Aorta (tissue), 5 donors: ENCODE results near the gene PTBP3. TPM values are rescaled to one million over a fixed set of nuclear protein-coding genes. Genes with fewer than 3 reads are reported as not detected.

Experiments
- ATAC-seq: fragments of 200-7000 bp; cut with Tn5 transposase; one replicate; pipeline ENCODE4 v1.9.1; 2022; ENCODE audit warnings: moderate library complexity; ENCODE audit not compliant: low FRiP score
- DNase-seq, 2 donors: peaks; one replicate each; pipeline ENCODE4 v3.0.0-alpha.2; 2020
- H3K27ac ChIP-seq, 2 donors: one replicate each; pipeline ENCODE4 v1.5.1; 2013; ENCODE audit warnings: low read length in 2 of 2, mild to moderate bottlenecking in 2 of 2, moderate library complexity in 2 of 2, control low read depth in 1 of 2, inconsistent platforms in 1 of 2, low read depth in 1 of 2
- H3K27me3 ChIP-seq, 2 donors: one replicate each; pipeline ENCODE4 v1.6.1; 2013; ENCODE audit warnings: control low read depth in 1 of 2, low read length in 1 of 2, mild to moderate bottlenecking in 1 of 2, moderate library complexity in 1 of 2; ENCODE audit not compliant: insufficient read depth in 2 of 2, control insufficient read depth in 1 of 2
- H3K36me3 ChIP-seq, 2 donors: one replicate each; pipeline ENCODE4 v1.6.1; 2013; ENCODE audit warnings: control low read depth in 1 of 2, low read length in 1 of 2, mild to moderate bottlenecking in 1 of 2; ENCODE audit not compliant: insufficient read depth in 2 of 2, control insufficient read depth in 1 of 2
- H3K4me1 ChIP-seq, 2 donors: one replicate each; pipeline ENCODE4 v1.6.1; 2013; ENCODE audit warnings: low read length in 2 of 2, control low read depth in 1 of 2, mild to moderate bottlenecking in 1 of 2, moderate library complexity in 1 of 2; ENCODE audit not compliant: insufficient read depth in 2 of 2, control insufficient read depth in 1 of 2
- H3K4me3 ChIP-seq, 2 donors: one replicate each; pipeline ENCODE4 v1.5.1; 2013; ENCODE audit warnings: low read length in 2 of 2, control low read depth in 1 of 2, mild to moderate bottlenecking in 1 of 2
- H3K9me3 ChIP-seq: one replicate; pipeline ENCODE4 v1.6.1; 2013; ENCODE audit warnings: mild to moderate bottlenecking, low read length; ENCODE audit not compliant: control insufficient read depth
- WGBS, 2 donors: extraction: QIAGEN DNeasy Blood & Tissue Kit; methylation state at CpG; one replicate each; pipeline ENCODE4 v1.1.7; 2013; 5-methylcytosine and 5-hydroxymethylcytosine counted together
- intact Hi-C, 2 donors: fragments of 100-400 bp; cut with DNase I; formaldehyde crosslinking; loops; one replicate each; pipeline versions ENCODE4 v1.14.2 to v1.15.0; 2022
- polyA plus RNA-seq, 2 donors: library from polyadenylated mRNA; stranded (reverse); fragments of 200-250 nt; gene quantifications; one replicate each; pipeline ENCODE4 v1.2.3, GENCODE V29; 2013
- total RNA-seq, 2 donors: library from RNA; stranded (reverse); fragmentation: NEBNext Ultra II Directional; extraction: Animal tissue kit (Norgen Biotek cat#: 25700); gene quantifications; one replicate each; pipeline ENCODE4 v1.2.1, GENCODE V29; 2021
- donor health status: healthy with polysubstance abuse.
- donor health status: Bipolar disorder and iron deficiency.
- donor health status: DM: no; HTN: no; CAD: no.
- donor health status: DM: no; HTN: no; CAD: no.
- donor health status: DM: yes; HTN: yes; CAD: no.

PTBP3 gene
- total and polyA plus RNA-seq, 4 donors = 5.2 to 74.1 (median 26.3) TPM

DNA sequence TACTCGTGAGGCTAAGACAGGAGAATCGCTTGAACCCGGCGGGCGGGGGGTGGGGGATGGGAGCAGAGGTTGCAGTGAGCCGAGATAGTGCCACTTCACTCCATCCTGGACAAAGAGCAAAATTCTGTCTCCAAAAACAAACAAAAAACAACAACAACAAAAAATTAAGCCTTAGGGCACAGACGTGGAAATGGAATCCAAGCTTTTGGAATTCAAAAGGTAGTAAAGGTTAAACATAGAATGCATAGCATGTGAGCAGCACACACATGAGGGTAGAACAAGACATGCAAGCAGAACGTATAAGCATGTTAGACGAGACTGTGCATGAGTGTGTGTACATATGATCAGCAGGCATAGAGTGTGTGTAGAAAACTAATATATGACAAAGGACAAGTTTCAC is 68.0 kb downstream of the PTBP3 start:
- H3K27me3 ChIP-seq = no peaks in the 10 kb centered on the region

DNA sequence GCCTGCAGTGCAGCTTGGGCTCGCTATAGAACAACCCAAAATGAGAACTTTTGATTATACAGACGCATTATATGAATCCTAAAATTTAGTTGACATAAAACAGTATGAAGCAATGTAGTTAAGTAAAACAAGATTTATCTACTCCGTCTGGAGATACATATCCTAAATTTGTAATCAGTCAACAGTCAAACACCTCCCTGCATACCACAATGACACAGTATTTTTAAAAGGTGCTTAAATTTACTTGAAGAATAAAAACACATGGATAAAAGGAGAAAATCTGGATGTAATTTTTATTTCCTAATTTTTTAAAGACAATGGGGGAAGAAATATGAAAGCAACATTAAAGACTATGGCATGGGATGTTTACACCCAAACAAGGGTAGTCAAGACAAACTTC is 70.8 kb downstream of the PTBP3 start:
- Histone ChIP-seq H3K4me3 (no peak overlapping the region), H3K27ac (no peak overlapping the region), H3K36me3 (no peaks in the 10 kb centered on the region), H3K27me3 (no peaks in the 10 kb centered on the region), H3K4me1 (no peaks in the 10 kb centered on the region), H3K9me3 (no peaks in the 10 kb centered on the region)
- intact Hi-C loops = no loop called here
- ATAC-seq (no peak), DNase-seq (no peak)
- WGBS, 2 donors = 92 to 93% methylated on average over 3 of the region's 3 CpGs

More for the DNA sequence above, 68.0 kb downstream of the PTBP3 start:
- WGBS, 2 donors = 92 to 95% methylated on average over 9 of the region's 9 CpGs
- Histone ChIP-seq H3K27ac (no peak overlapping the region), H3K9me3 (no peaks in the 10 kb centered on the region), H3K36me3 (no peaks in the 10 kb centered on the region), H3K4me1 (no peaks in the 10 kb centered on the region), H3K4me3 (no peak overlapping the region)
- intact Hi-C loops = no loop called here
- ATAC-seq (no peak), DNase-seq (no peak)

DNA sequence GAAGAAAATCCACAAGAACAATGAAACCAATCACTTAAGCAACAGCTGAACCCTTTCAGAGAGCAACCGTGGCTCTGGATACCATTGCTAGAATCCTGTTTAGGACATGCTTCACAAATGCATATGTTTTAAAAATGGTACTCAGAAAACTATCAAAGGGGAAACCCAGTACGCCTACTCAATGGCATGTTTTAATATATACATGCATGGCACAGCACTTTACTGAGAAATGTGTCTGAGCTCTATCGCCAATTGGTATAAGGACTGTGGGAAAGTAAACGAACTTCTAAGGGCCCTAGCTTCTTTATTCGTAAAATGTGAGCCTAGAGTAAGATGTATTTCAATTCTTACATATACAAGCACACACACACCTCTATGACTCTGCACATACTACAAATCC is 72.3 kb downstream of the PTBP3 start:
- 92 to 93% methylated on average over 5 of the region's 5 CpGs for WGBS, 2 donors
- no peak overlapping the region for H3K27ac ChIP-seq
- intact Hi-C loops = no loop called here

DNA sequence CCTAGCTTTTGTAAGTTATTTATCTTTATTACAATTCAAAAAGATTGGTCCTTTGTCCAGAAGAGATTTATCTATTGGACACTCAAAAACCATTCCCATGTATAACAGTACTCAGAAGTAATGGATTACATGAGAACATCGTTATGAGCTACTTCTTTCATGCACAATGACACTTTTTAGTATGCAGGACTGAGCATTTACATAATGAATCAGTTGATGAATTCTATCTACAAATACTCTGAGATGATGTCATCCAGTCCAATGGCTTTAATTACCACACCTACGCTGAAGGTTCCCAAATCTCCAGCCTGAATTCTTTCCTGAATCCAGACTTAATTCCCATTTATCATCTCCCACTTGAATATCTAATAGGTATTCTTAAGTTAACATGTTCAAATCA is 75.3 kb downstream of the PTBP3 start:
- 96 to 97% methylated on average over 2 of the region's 2 CpGs for WGBS, 2 donors
- H3K27me3 ChIP-seq = no peaks in the 10 kb centered on the region
- H3K27ac ChIP-seq = no peak overlapping the region
- no peaks in the 10 kb centered on the region for H3K9me3 ChIP-seq
- ATAC-seq (no peak), DNase-seq (no peak)
- intact Hi-C loops = no loop called here
- no peak overlapping the region for H3K4me3 ChIP-seq
- H3K36me3 ChIP-seq = no peaks in the 10 kb centered on the region
- no peaks in the 10 kb centered on the region for H3K4me1 ChIP-seq

More for the DNA sequence above, 72.3 kb downstream of the PTBP3 start:
- Histone ChIP-seq H3K4me1 (no peaks in the 10 kb centered on the region), H3K4me3 (no peak overlapping the region), H3K27me3 (no peaks in the 10 kb centered on the region), H3K9me3 (no peaks in the 10 kb centered on the region), H3K36me3 (no peaks in the 10 kb centered on the region)
- no peak for DNase-seq
- no peak for ATAC-seq

DNA sequence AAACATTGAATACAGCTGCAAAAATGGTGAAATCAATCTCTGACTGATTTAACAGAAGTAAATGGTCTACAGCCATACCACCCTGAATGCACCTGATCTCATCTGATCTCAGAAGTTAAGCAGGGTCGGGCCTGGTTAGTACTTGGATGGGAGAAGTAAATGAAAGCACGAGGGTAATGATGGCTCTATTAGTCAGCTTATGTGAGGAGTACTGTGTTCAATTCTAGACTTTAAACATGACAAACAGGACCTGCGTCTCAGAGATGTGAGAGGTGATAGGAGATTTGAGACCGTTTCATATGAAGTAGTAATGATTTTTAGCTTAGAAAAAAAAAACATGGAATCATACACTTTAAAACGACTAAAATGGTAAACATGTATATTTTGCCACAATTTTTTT is 81.2 kb downstream of the PTBP3 start:
- Histone ChIP-seq H3K27me3 (no peaks in the 10 kb centered on the region), H3K4me3 (no peak overlapping the region), H3K36me3 (no peaks in the 10 kb centered on the region), H3K4me1 (no peaks in the 10 kb centered on the region), H3K27ac (no peak overlapping the region), H3K9me3 (no peaks in the 10 kb centered on the region)
- ATAC-seq (no peak), DNase-seq (no peak)
- 84 to 86% methylated on average over 5 of the region's 5 CpGs for WGBS, 2 donors
- intact Hi-C loops = no loop called here

DNA sequence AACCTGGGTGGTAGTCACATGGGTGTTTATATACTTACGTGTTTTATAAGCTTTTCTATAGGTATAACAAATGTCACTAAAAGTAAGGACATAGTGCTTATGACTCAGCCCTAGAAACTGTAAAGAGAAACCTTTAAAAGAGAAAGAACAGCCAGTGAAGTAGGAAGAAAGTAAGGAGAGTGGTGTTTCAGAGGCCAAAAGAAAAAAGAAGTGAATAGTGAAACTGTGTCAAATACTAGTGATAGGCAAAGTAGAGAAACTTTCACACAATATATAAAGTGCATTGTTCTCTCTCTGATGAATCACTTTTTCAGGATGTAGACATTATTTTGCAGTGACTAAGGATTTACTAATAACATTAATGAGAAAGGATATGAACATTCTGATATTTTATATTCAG is 84.1 kb downstream of the PTBP3 start:
- DNase-seq (no peak), ATAC-seq (no peak)
- 97 to 98% methylated on average over 1 of the region's 1 CpG for WGBS, 2 donors

DNA sequence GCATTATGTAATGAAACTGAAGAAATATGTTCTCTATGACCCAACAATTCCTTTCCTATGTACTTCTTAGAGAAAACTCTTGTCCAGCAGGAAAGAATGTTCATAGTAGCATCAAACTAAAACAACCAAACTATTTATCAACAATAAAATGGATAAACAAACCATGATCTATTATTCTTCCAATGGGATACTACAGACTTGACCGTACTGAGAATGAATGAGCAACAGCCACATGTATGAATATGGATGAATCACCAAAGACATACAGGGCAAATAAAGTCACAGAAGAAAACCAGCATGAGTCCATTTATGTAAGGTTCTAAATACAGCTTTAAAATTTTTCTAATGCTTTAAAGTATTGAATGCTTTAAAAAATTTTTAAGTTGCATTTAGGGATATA is 84.7 kb downstream of the PTBP3 start:
- Histone ChIP-seq H3K9me3 (no peaks in the 10 kb centered on the region), H3K4me3 (no peak overlapping the region), H3K4me1 (no peaks in the 10 kb centered on the region), H3K36me3 (no peaks in the 10 kb centered on the region), H3K27ac (no peak overlapping the region), H3K27me3 (no peaks in the 10 kb centered on the region)
- DNase-seq (no peak), ATAC-seq (no peak)
- WGBS, 2 donors = 87 to 92% methylated on average over 1 of the region's 1 CpG
- intact Hi-C loops = no loop called here

More for the DNA sequence above, 84.1 kb downstream of the PTBP3 start:
- H3K36me3 ChIP-seq = no peaks in the 10 kb centered on the region
- no peak overlapping the region for H3K27ac ChIP-seq
- intact Hi-C loops = no loop called here
- H3K27me3 ChIP-seq = no peaks in the 10 kb centered on the region
- H3K4me3 ChIP-seq = no peak overlapping the region
- no peaks in the 10 kb centered on the region for H3K4me1 ChIP-seq
- H3K9me3 ChIP-seq = no peaks in the 10 kb centered on the region

DNA sequence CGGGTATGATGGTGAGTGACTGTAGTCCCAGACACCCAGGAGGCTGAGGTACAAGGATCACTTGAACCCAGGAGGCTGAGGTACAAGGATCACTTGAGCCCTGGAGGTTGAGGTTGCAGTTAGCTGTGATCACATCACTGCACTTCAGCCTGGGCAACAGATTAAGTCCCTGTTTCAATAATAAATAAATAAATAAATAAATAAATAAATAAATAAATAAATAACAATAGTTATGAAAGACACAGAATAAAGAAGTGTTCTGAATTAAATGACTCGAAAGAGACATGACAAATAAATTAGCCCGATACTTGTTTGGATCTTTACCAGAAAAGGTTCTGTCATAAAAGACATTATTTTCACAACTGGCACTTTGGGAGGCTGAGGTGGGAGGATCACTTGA is 86.3 kb downstream of the PTBP3 start:
- intact Hi-C loops = no loop called here
- no peak for ATAC-seq
- no peak overlapping the region for H3K4me3 ChIP-seq
- no peaks in the 10 kb centered on the region for H3K4me1 ChIP-seq
- H3K27me3 ChIP-seq = no peaks in the 10 kb centered on the region
- H3K27ac ChIP-seq = no peak overlapping the region
- H3K9me3 ChIP-seq = no peaks in the 10 kb centered on the region
- WGBS, 2 donors = 98% methylated on average over 3 of the region's 3 CpGs
- no peak for DNase-seq
- no peaks in the 10 kb centered on the region for H3K36me3 ChIP-seq

DNA sequence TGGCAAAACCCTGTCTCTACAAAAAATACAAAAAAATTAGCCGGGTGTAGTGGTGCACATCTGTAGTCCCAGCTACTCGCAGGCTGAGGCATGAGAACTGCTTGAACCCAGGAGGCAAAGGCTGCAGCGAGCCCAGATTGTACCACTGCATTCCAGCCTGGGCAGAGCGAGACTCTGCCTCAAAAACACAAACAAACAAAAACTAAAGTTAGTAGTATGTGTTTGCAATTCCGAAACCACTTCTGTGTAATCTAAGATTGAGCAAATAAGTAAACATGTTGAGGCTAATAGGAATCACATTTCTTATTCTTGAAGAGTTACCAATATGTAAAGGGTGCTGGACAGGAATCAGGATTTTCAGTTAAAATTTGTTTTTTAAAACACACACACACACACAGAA is 88.3 kb downstream of the PTBP3 start:
- Histone ChIP-seq H3K9me3 (no peaks in the 10 kb centered on the region), H3K27ac (no peak overlapping the region), H3K27me3 (no peaks in the 10 kb centered on the region), H3K4me1 (no peaks in the 10 kb centered on the region), H3K4me3 (no peak overlapping the region), H3K36me3 (no peaks in the 10 kb centered on the region)
- ATAC-seq (no peak), DNase-seq (no peak)
- intact Hi-C loops = no loop called here
- WGBS, 2 donors = 92 to 95% methylated on average over 5 of the region's 5 CpGs
